AG08396 (cell line): Measurements from ENCODE around the gene FFAR4.
A peak's percentile ranks its signal among the peaks of the same experiment; 100 is the strongest.
"Not testable (repeated sequence)": the region's sequence is repeated elsewhere in the genome, so short reads cannot be mapped to it uniquely, and the experiment has no call there.

Experiments
- DNase-seq: peaks from one replicate; pipeline ENCODE4 v3.0.0; 2012; ENCODE audit warnings: low spot score, mixed read lengths

Gene FFAR4

GRCh38 chr10:93566435-93567276 is at the start of gene FFAR4:
TSS of gene FFAR4 (plus strand) at chr10:93566665. CDS start at chr10:93566721, 56 bp downstream.
- DNase-seq, result no peak

- DNase-seq, result no peak
Measured at GRCh38 chr10:93518531-93518930, 47.9 kb upstream of the FFAR4 start.

- no peak for DNase-seq
Measured at GRCh38 chr10:93535293-93535692, 31.2 kb upstream of the FFAR4 start.

- not testable (repeated sequence) for DNase-seq
Measured at GRCh38 chr10:93540871-93541270, 25.6 kb upstream of the FFAR4 start.

- peak; percentile 71 for DNase-seq
Measured at GRCh38 chr10:93541402-93542357, 24.8 kb upstream of the FFAR4 start.

- no peak for DNase-seq
Measured at GRCh38 chr10:93542358-93542791, 24.1 kb upstream of the FFAR4 start.

GRCh38 chr10:93546995-93547394 is 19.5 kb upstream of the FFAR4 start:
- not testable (repeated sequence) for DNase-seq

GRCh38 chr10:93547522-93547921 is 18.9 kb upstream of the FFAR4 start:
- no peak for DNase-seq

- no peak for DNase-seq
Measured at GRCh38 chr10:93548376-93549071, 17.9 kb upstream of the FFAR4 start.

GRCh38 chr10:93550606-93551005 is 15.9 kb upstream of the FFAR4 start:
- DNase-seq, result no peak

GRCh38 chr10:93552780-93553179 is 13.7 kb upstream of the FFAR4 start:
- DNase-seq, result no peak

GRCh38 chr10:93553482-93554315 is 12.8 kb upstream of the FFAR4 start:
- DNase-seq, result no peak

- no peak for DNase-seq
Measured at GRCh38 chr10:93554316-93554663, 12.2 kb upstream of the FFAR4 start.

GRCh38 chr10:93554760-93555432 is 11.6 kb upstream of the FFAR4 start:
- peak; percentile 76 for DNase-seq

- DNase-seq, result no peak
Measured at GRCh38 chr10:93559490-93559889, 7.0 kb upstream of the FFAR4 start.

GRCh38 chr10:93560541-93560940 is 5.9 kb upstream of the FFAR4 start:
- no peak for DNase-seq

GRCh38 chr10:93565446-93565845 is 1.0 kb upstream of the FFAR4 start:
- no peak for DNase-seq

- DNase-seq, result no peak
Measured at GRCh38 chr10:93567277-93568104, 1.0 kb downstream of the FFAR4 start.

- DNase-seq, result no peak
Measured at GRCh38 chr10:93568105-93568390, 1.6 kb downstream of the FFAR4 start.

- no peak for DNase-seq
Measured at GRCh38 chr10:93570383-93570782, 3.9 kb downstream of the FFAR4 start.
